GM12872 (cell line): ENCODE measurements around the gene GJD3.
A peak's percentile ranks its signal among the peaks of the same experiment; 100 is the strongest.

Source experiments
- TF ChIP-seq, protein P1 (sequence below): IDR thresholded peaks from 3 replicates; pipeline ENCODE4 v1.5.1; 2011; ENCODE audit warnings: low read depth, mild to moderate bottlenecking, low read length, moderate library complexity; ENCODE audit not compliant: insufficient read depth

Gene GJD3

DNA sequence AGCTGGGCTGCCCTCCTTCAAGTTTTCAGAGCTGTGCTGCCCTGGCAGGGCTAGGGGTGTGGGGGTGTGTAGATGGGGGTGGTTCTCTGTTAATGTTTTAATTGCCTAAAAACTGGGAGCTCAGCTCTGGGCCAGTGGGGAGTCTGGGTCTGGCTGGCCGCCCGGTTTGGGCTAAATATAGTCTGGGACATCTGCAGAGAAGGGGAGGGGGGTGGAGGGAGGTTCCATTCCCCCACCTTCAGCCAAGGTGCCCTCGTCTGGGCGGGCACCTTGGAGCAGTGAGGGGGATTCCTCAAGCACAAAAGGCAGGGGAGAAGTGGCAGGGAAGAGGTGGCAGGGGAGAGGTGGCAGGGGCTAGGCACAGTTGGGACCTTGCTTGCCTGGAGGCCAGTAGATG is 42.6 kb downstream of the GJD3 start:
- TF ChIP-seq, protein P1, sequence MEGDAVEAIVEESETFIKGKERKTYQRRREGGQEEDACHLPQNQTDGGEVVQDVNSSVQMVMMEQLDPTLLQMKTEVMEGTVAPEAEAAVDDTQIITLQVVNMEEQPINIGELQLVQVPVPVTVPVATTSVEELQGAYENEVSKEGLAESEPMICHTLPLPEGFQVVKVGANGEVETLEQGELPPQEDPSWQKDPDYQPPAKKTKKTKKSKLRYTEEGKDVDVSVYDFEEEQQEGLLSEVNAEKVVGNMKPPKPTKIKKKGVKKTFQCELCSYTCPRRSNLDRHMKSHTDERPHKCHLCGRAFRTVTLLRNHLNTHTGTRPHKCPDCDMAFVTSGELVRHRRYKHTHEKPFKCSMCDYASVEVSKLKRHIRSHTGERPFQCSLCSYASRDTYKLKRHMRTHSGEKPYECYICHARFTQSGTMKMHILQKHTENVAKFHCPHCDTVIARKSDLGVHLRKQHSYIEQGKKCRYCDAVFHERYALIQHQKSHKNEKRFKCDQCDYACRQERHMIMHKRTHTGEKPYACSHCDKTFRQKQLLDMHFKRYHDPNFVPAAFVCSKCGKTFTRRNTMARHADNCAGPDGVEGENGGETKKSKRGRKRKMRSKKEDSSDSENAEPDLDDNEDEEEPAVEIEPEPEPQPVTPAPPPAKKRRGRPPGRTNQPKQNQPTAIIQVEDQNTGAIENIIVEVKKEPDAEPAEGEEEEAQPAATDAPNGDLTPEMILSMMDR, result no peak

DNA sequence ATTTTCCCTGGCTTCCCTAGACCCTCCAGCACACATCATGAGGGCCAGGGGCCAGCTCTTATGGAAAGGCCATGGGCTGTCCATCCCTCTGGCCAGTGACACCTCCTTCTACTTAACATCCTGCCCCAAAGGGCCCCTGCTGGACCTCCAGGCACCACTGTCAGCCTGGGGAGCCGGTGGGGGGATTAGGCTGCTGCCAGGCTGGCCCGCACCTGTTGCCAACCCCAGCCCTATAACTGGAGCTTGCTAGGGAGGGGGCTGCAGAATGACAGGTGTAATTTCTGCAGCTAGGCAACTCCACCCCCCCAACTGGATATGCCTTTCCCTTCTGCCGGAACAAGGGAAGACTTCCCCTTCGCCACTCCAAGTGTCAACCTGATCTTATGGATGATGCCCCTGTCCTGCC is 43.0 kb downstream of the GJD3 start:
- TF ChIP-seq, protein P1, result no peak

DNA sequence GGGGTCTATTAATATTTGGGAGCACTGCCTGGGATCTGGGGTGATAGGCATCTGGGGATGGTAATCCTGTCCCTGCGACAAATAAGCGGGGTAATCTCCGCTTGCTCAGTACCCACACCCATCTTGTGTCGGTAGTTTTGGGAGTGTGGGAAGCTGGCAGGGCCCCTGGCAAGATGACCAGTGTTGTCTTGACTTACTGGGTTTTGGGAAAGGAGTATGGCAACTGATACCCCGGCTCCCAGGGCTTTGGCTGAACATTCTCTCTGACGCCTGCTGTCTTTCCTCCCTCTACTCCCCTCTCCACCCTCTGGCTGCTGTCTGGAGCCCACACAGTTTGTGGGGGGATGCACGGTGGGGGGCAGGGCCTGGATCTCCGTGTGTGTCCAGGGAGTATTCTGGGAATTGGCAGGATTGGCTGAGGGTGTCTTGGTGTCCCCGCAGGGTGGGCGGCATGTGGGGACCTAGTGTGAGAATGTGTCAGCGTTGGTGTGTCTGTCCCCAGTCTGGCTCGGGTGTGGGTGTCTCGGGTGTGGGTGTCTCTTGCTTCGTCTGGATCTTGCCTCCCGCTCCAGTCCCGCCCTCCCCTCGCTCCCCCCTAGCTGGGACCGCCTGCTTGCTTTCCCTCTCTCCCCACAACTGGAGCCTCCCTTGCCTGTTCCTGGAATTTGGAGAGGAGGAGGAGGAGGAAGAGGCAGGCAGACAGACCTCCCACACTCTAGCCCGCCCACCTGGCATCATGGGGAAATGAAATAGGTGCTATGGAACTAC is 43.6 kb downstream of the GJD3 start:
- TF ChIP-seq, protein P1, result no peak

DNA sequence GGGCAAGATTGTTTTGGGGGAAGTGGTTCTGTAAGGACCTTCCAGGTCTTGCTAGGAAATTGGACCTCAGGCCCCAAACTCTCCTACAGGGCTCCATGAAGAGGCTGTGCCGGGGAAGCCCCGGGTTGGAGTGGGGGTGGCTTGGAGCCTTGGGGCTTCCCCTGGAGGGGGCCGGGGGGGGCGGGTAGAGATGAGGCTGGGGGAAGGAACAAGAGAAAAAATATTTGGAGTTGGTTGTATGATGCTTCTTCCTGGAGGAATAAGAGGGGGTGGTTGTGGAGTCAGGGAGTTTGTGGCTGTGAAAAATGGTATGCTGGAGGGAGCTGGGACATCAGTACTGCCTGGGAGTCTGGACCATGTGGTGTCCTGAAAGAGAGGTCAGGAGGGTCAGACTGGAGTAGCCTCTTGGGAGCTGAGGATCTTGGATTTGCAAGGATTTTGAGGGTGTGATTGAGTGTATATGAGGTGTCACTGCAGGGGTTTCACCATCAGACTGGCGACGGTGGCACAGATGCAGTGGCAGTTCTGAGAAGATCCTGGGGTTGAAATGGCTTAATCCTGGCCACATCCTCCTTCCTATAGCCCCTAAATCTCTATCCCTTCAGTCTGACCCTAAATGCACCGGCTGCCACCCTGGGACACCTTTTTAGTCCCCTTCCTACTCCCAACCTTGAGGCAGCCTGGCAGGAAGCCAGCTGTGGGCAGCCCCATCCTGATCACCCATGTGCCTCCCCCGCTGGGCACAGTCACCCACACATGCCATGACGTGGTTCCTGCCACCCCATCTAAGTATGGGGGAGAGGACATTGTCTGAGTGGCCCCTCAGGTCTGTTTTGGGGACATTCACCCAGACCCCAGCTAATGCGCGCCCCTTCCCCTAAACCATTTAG is 44.6 kb downstream of the GJD3 start:
- TF ChIP-seq, protein P1, result no peak

DNA sequence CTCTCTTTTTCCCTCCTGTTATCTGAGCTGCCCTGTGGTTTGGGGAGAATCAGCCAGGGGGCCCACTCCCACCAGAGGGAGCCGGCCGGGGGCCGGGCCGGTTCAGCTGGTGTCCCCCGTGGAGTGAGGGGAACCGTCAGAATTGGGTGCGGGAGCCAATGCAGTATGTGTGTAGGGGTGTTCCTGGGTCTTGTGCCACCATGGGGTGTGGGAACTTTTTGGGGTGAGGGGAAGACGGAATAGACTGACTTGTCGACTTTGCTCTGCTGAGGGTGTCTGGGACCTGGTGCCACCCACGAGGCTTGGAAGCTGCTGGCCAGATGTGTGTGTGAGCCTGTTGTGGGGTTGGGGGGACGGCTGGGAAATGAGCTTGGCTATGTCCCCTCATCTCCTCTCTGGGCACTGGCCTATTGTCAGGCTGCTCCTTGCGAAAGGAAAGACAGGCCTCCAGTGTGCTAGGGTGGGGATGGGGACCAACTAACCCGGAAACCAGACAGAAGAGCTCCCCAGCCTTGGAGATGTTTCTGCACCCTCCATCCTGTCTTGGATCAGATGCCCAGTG is 45.6 kb downstream of the GJD3 start:
- TF ChIP-seq, protein P1, result peak; percentile 31; the same call in 2 of the 3 replicates

DNA sequence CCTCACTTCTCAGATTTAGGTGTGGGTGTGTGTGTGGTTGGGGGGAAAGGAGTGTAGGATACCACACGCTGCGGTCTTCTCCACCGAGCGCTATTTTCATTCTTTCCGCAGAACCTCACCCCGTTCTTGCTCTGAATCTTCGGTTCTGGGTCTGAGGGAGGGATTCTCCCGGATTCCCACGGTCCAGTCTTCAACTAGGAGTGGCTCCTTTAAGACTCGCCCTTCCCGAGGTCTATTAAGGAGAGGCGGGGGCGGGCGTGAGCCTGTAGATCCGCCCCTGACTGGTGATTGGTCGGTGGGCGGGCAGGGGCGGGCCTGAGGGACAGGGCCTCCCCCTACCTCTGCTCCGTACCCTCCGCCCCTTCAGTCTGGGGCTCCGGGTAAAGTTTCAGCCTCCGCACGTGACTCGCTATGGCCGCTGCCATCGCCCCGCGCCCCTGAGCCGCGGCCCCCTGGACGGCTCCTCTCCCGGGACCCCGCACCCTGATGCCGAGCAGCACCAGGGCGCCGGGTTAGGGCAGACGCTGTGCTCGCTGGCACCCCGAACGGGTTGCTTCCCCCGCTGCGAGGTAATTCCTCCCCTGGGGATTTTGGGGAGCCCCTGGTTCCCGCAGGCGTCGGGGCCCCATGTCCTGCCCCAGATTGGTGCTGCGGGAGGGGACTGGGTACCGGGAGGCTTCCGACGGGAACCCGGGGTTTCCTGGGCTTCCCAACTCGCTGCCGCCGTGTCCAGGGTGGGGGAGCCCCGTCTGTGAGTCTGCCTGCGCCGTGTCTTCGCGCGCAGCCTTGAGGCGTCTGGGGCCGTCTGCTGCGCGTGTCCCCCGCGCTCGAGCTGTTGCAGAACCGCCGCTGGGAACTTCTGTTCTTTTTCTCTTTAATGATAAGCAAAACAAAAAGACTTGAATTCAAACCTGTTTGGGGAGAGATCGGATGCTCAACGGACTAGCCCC is 46.4 kb downstream of the GJD3 start:
- TF ChIP-seq, protein P1, result no peak
